IMR-90 (cell line): Measurements from ENCODE around the gene GABRB2. TPM values are rescaled to one million over a fixed set of nuclear protein-coding genes. Genes with fewer than 3 reads are reported as not detected.

Source experiments
- ATAC-seq: fragments of 200-7000 bp; cut with Tn5 transposase; 2 replicates; pipeline ENCODE4 v1.9.1; 2020; ENCODE audit warnings: low read depth, mild to moderate bottlenecking, moderate library complexity
- BruUV-seq: library from RNA; stranded (reverse); fragments of 400-500 nt; replicated peaks from 2 replicates; lab custom pipeline; 2021; lab: Mats Ljungman, UMichigan
- CTCF ChIA-PET: fragments of 300-600 bp; formaldehyde crosslinking; extraction: SDS; loops from one replicate; lab custom pipeline; 2021; ENCODE audit warnings: antibody characterized with exemption; lab: Yijun Ruan, JAX
- POLR2A ChIA-PET: fragments of 300-600 bp; sonication (Branson Sonifier 250); formaldehyde crosslinking; loops from one replicate; lab custom pipeline; 2022; ENCODE audit warnings: antibody characterized with exemption; ENCODE audit not compliant: unreplicated experiment; lab: Charles Lee
- DNase-seq: peaks from one replicate; pipeline ENCODE4 v3.0.0; 2013
- H2AFZ ChIP-seq: replicated peaks from 2 replicates; pipeline ENCODE3; 2013; ENCODE audit warnings: low read length, mild to moderate bottlenecking; ENCODE audit not compliant: poor library complexity
- H2AK5ac ChIP-seq: 2 replicates; pipeline ENCODE4 v1.6.1; 2013; ENCODE audit warnings: low read depth, low read length, inconsistent platforms
- H2AK9ac ChIP-seq: replicated peaks from 2 replicates; pipeline ENCODE3; 2013; ENCODE audit warnings: mild to moderate bottlenecking, low read depth, low read length, moderate library complexity; ENCODE audit not compliant: poor library complexity
- H2BK120ac ChIP-seq: 2 replicates; pipeline ENCODE4 v1.6.1; 2013; ENCODE audit warnings: low read depth, low read length, inconsistent platforms
- H2BK15ac ChIP-seq: 3 replicates; pipeline ENCODE4 v1.6.1; 2013; ENCODE audit warnings: low read depth, low read length, inconsistent platforms
- H2BK20ac ChIP-seq: 2 replicates; pipeline ENCODE4 v1.6.1; 2013; ENCODE audit warnings: low read depth, mild to moderate bottlenecking, inconsistent platforms, low read length, moderate library complexity
- H2BK5ac ChIP-seq: 2 replicates; pipeline ENCODE4 v1.6.1; 2013; ENCODE audit warnings: mild to moderate bottlenecking, low read depth, low read length, inconsistent platforms; ENCODE audit not compliant: poor library complexity, severe bottlenecking
- H3K14ac ChIP-seq: replicated peaks from 2 replicates; pipeline ENCODE4 v1.6.1; 2013; ENCODE audit warnings: low read depth, low read length, inconsistent platforms
- H3K18ac ChIP-seq: 2 replicates; pipeline ENCODE4 v1.6.1; 2013; ENCODE audit warnings: low read depth, low read length, control low read depth
- H3K23ac ChIP-seq: 2 replicates; pipeline ENCODE4 v1.6.1; 2013; ENCODE audit warnings: low read depth, low read length, inconsistent platforms
- H3K27ac ChIP-seq: 2 replicates; pipeline ENCODE4 v1.5.1; 2013; ENCODE audit warnings: mild to moderate bottlenecking, control low read depth, low read length; ENCODE audit not compliant: insufficient read depth
- H3K27me3 ChIP-seq: 2 replicates; pipeline ENCODE4 v1.6.1; 2013; ENCODE audit warnings: low read length; ENCODE audit not compliant: control insufficient read depth, insufficient read depth
- H3K36me3 ChIP-seq: 2 replicates; pipeline ENCODE4 v1.6.1; 2013; ENCODE audit warnings: low read length, mixed read lengths; ENCODE audit not compliant: control insufficient read depth, insufficient read depth
- H3K4ac ChIP-seq: 2 replicates; pipeline ENCODE4 v1.6.1; 2013; ENCODE audit warnings: low read depth, low read length, inconsistent platforms
- H3K4me1 ChIP-seq: 2 replicates; pipeline ENCODE4 v1.6.1; 2013; ENCODE audit warnings: low read length, mixed read lengths; ENCODE audit not compliant: control insufficient read depth, insufficient read depth
- H3K4me2 ChIP-seq: 2 replicates; pipeline ENCODE4 v1.6.1; 2013; ENCODE audit warnings: low read depth, mild to moderate bottlenecking, control low read depth, low read length, moderate library complexity
- H3K4me3 ChIP-seq: 2 replicates; pipeline ENCODE4 v1.5.1; 2013; ENCODE audit warnings: low read depth, mild to moderate bottlenecking, control low read depth, low read length, moderate library complexity; ENCODE audit not compliant: insufficient read depth
- H3K56ac ChIP-seq: 2 replicates; pipeline ENCODE4 v1.6.1; 2013; ENCODE audit warnings: low read length, inconsistent platforms; ENCODE audit not compliant: insufficient read depth; ENCODE audit errors: extremely low read depth
- H3K79me1 ChIP-seq, 2 experiments: 2 replicates each; pipeline ENCODE4 v1.6.1; 2013; ENCODE audit warnings: low read length in 2 of 2, inconsistent platforms in 1 of 2, low read depth in 1 of 2
- H3K9ac ChIP-seq: 2 replicates; pipeline ENCODE4 v1.6.1; 2013; ENCODE audit warnings: low read depth, low read length, control low read depth
- H3K9me1 ChIP-seq: 2 replicates; pipeline ENCODE4 v1.6.1; 2013; ENCODE audit warnings: low read length, inconsistent platforms; ENCODE audit not compliant: insufficient read depth
- H3K9me3 ChIP-seq: 2 replicates; pipeline ENCODE4 v1.6.1; 2013; ENCODE audit warnings: low read length; ENCODE audit not compliant: control insufficient read depth, insufficient read depth
- H4K20me1 ChIP-seq: 2 replicates; pipeline ENCODE4 v1.6.1; 2013; ENCODE audit warnings: low read length, inconsistent platforms; ENCODE audit not compliant: insufficient read depth
- H4K5ac ChIP-seq: 2 replicates; pipeline ENCODE4 v1.6.1; 2013; ENCODE audit warnings: mild to moderate bottlenecking, low read depth, low read length, control low read depth
- H4K8ac ChIP-seq, 2 experiments: 2 replicates each; pipeline ENCODE4 v1.6.1; 2013; ENCODE audit warnings: low read depth in 2 of 2, low read length in 2 of 2, control low read depth in 1 of 2, inconsistent platforms in 1 of 2
- H4K91ac ChIP-seq: 2 replicates; pipeline ENCODE4 v1.6.1; 2013; ENCODE audit warnings: low read depth, low read length, inconsistent platforms; ENCODE audit not compliant: insufficient read depth
- CEBPB ChIP-seq: IDR thresholded peaks from 2 replicates; pipeline ENCODE4 v1.6.1; 2012; ENCODE audit warnings: low read depth, low read length, improper control_type of control experiment
- MXI1 ChIP-seq: IDR thresholded peaks from 2 replicates; pipeline ENCODE4 v1.6.1; 2012; ENCODE audit warnings: low read depth, mild to moderate bottlenecking, low read length, moderate library complexity, borderline replicate concordance
- POLR2A ChIP-seq: IDR thresholded peaks from 2 replicates; pipeline ENCODE4 v1.6.1; 2012; ENCODE audit warnings: mild to moderate bottlenecking, low read depth, low read length
- WGBS, 2 experiments: methylation state at CpG; one replicate each; pipeline versions ENCODE4 v1.1.5 to v1.1.7; 2013; ENCODE audit warnings: missing lambda C conversion rate in 2 of 2; ENCODE audit not compliant: insufficient read length in 1 of 2; ENCODE audit errors: extremely low coverage in 2 of 2; 5-methylcytosine and 5-hydroxymethylcytosine counted together
- dilution Hi-C: fragments of 300-500 bp; cut with HindIII; formaldehyde crosslinking; loops from one replicate; pipeline ENCODE4 v1.14.3; 2018; ENCODE audit warnings: low sequenced_read_pairs; ENCODE audit not compliant: unreplicated experiment
- in situ Hi-C: fragments of 300-500 bp; cut with MboI; formaldehyde crosslinking; loops from 3 replicates; pipeline ENCODE4 v1.14.3; 2019; ENCODE audit warnings: low sequenced_read_pairs, inconsistent platforms, mixed read lengths
- intact Hi-C: fragments of 100-400 bp; cut with micrococcal nuclease; formaldehyde crosslinking; loops from 2 replicates; pipeline ENCODE4 v1.10.0; 2022
- polyA plus RNA-seq, 3 experiments: library from polyadenylated mRNA; depleted of rRNA; stranded (reverse); fragments of >200 nt; gene quantifications; 2 replicates each; pipeline ENCODE4 v1.2.3, GENCODE V29; 2012; ENCODE audit warnings: low replicate concordance in 1 of 3
- total RNA-seq: library from RNA; depleted of rRNA; stranded (reverse); fragments of >200 nt; gene quantifications from 2 replicates; pipeline ENCODE4 v1.2.3, GENCODE V29; 2012

Gene GABRB2
- total and polyA plus RNA-seq, 2 of the 4 experiments (the other 2 are of a cell fraction) = not detected

GRCh38 chr5:161539016-161539415 lies 7.5 kb downstream of the GABRB2 start:
- ChIA-PET CTCF (no interaction called here), POLR2A (no interaction called here)
- Histone ChIP-seq H3K79me1 (no peaks in the 10 kb centered on the region), H3K9ac (no peak overlapping the region), H2AFZ (no peak overlapping the region), H3K27me3 (no peaks in the 10 kb centered on the region), H3K36me3 (no peaks in the 10 kb centered on the region), H3K4ac (no peak overlapping the region), H2BK15ac (no peak overlapping the region), H3K9me1 (no peaks in the 10 kb centered on the region), H2BK120ac (no peak overlapping the region), H3K4me1 (no peaks in the 10 kb centered on the region), H3K4me3 (no peak overlapping the region), H2AK9ac (no peak overlapping the region), H3K23ac (no peak overlapping the region), H3K56ac (no peak overlapping the region), H3K14ac (no peak overlapping the region), H4K20me1 (no peaks in the 10 kb centered on the region), H4K91ac (no peak overlapping the region), H2BK20ac (no peak overlapping the region), H2BK5ac (no peak overlapping the region), H3K4me2 (no peak overlapping the region), H4K5ac (no peak overlapping the region), H3K27ac (no peak overlapping the region), H3K9me3 (no peaks in the 10 kb centered on the region), H4K8ac (no peak overlapping the region), H3K18ac (no peak overlapping the region), H2AK5ac (no peak overlapping the region)
- in situ Hi-C loops = no loop called here
- TF ChIP-seq MXI1 (no peak), POLR2A (no peak), CEBPB (no peak)
- DNase-seq (no peak), ATAC-seq (no peak)
- dilution Hi-C loops = no loop called here
- no TSS peak for BruUV-seq
- intact Hi-C loops = no loop called here
- no CpG with 5 or more reads among the region's 1 CpG for WGBS, 2 experiments
